Measurements from ENCODE around the gene SPATA31D1.
"Not testable (repeated sequence)": the region's sequence is repeated elsewhere in the genome, so short reads cannot be mapped to it uniquely, and the experiment has no call there.

Gene SPATA31D1

GRCh38 chr9:81988472-81988871, at the start of gene SPATA31D1:
Gene SPATA31D1, plus strand, starts transcription at chr9:81988772. Its CDS starts 47 bp downstream, at chr9:81988819.
- not testable (repeated sequence) for ATAC-seq, DNase-seq

- not testable (repeated sequence) for ATAC-seq
Observed at GRCh38 chr9:81943393-81943792, 45.2 kb upstream of the SPATA31D1 start, which contains the start of gene SPATA31D3. Gene SPATA31D3, plus strand, starts transcription at chr9:81943500. Its CDS starts 86 bp downstream, at chr9:81943586.

GRCh38 chr9:81948650-81949049, 39.9 kb upstream of the SPATA31D1 start:
- not testable (repeated sequence) for DNase-seq, ATAC-seq

More at GRCh38 chr9:81943393-81943792, 45.2 kb upstream of the SPATA31D1 start, which contains the start of gene SPATA31D3:
- not testable (repeated sequence) for DNase-seq

- no peak for DNase-seq
- ATAC-seq, result no peak
Observed at GRCh38 chr9:81953096-81953495, 35.5 kb upstream of the SPATA31D1 start.

GRCh38 chr9:81955625-81956024, 32.9 kb upstream of the SPATA31D1 start:
- ATAC-seq, result no peak
- DNase-seq, result no peak

- DNase-seq, result no peak
- no peak for ATAC-seq
Observed at GRCh38 chr9:81964218-81965171, 24.1 kb upstream of the SPATA31D1 start.

GRCh38 chr9:81968026-81968425, 20.5 kb upstream of the SPATA31D1 start:
- ATAC-seq (no peak), DNase-seq (no peak)

- ATAC-seq (no peak), DNase-seq (no peak)
Observed at GRCh38 chr9:81969971-81970370, 18.6 kb upstream of the SPATA31D1 start.

GRCh38 chr9:81971727-81972126, 16.8 kb upstream of the SPATA31D1 start:
- no peak for DNase-seq
- no peak for ATAC-seq

- DNase-seq (no peak), ATAC-seq (no peak)
Observed at GRCh38 chr9:81974764-81975163, 13.8 kb upstream of the SPATA31D1 start.

GRCh38 chr9:81976351-81976750, 12.2 kb upstream of the SPATA31D1 start:
- ATAC-seq, result no peak
- no peak for DNase-seq

GRCh38 chr9:81979196-81979595, 9.4 kb upstream of the SPATA31D1 start:
- no peak for DNase-seq
- ATAC-seq, result no peak

- ATAC-seq, result no peak
- DNase-seq, result no peak
Observed at GRCh38 chr9:81980568-81980967, 8.0 kb upstream of the SPATA31D1 start.

- ATAC-seq (no peak), DNase-seq (no peak)
Observed at GRCh38 chr9:81981883-81982282, 6.7 kb upstream of the SPATA31D1 start.

- ATAC-seq, result no peak
- no peak for DNase-seq
Observed at GRCh38 chr9:81984928-81985327, 3.6 kb upstream of the SPATA31D1 start.

- no peak for ATAC-seq
Observed at GRCh38 chr9:81986051-81986450, 2.5 kb upstream of the SPATA31D1 start.

GRCh38 chr9:81989700-81990099, 1.1 kb downstream of the SPATA31D1 start:
- DNase-seq, result no peak
- no peak for ATAC-seq

More at GRCh38 chr9:81986051-81986450, 2.5 kb upstream of the SPATA31D1 start:
- no peak for DNase-seq

- ATAC-seq (no peak), DNase-seq (no peak)
Observed at GRCh38 chr9:81993656-81994055, 5.1 kb downstream of the SPATA31D1 start.

GRCh38 chr9:81999806-82000205, 11.2 kb downstream of the SPATA31D1 start:
- ATAC-seq (no peak), DNase-seq (no peak)

GRCh38 chr9:82010711-82011110, 22.1 kb downstream of the SPATA31D1 start:
- DNase-seq, result no peak
- no peak for ATAC-seq

- ATAC-seq (no peak), DNase-seq (no peak)
Observed at GRCh38 chr9:82011133-82011532, 22.6 kb downstream of the SPATA31D1 start.

- DNase-seq (no peak), ATAC-seq (no peak)
Observed at GRCh38 chr9:82012276-82012675, 23.7 kb downstream of the SPATA31D1 start.

GRCh38 chr9:82020331-82020730, 31.8 kb downstream of the SPATA31D1 start:
- no peak for DNase-seq
- no peak for ATAC-seq

Measured in stimulated activated naive CD8-positive, alpha-beta T cell treated with anti-CD3 and anti-CD28 coated beads, Interleukin-15, Interleukin-2, amounts not matched to agents 100 U/mL and 50 U/mL, for 24 hours (primary cell).